Astrocyte of the spinal cord (primary cell): ENCODE results near the gene SMARCC1.
A peak's percentile ranks its signal among the peaks of the same experiment; 100 is the strongest.

Source experiments
- DNase-seq: peaks from one replicate; pipeline ENCODE4 v3.0.0; 2011; ENCODE audit warnings: low read depth, low spot score
- H3K4me3 ChIP-seq: 2 replicates; pipeline ENCODE4 v1.5.1; 2011; ENCODE audit warnings: low read depth, mild to moderate bottlenecking, low read length, moderate library complexity
- CTCF ChIP-seq: IDR thresholded peaks from 2 replicates; pipeline ENCODE4 v1.5.1; 2012; ENCODE audit warnings: low read depth, mild to moderate bottlenecking, low read length, inconsistent platforms
- in situ Hi-C: cut with HindIII; loops from 2 replicates; pipeline ENCODE4 v1.10.0; 2017; ENCODE audit warnings: low sequenced_read_pairs

The SMARCC1 gene

GRCh38 chr3:47681016-47681415 lies 100.7 kb downstream of the SMARCC1 start:
- no peak for DNase-seq
- no peak overlapping the region for H3K4me3 ChIP-seq
- in situ Hi-C loops = no loop called here
- TF ChIP-seq CTCF = no peak

DNA sequence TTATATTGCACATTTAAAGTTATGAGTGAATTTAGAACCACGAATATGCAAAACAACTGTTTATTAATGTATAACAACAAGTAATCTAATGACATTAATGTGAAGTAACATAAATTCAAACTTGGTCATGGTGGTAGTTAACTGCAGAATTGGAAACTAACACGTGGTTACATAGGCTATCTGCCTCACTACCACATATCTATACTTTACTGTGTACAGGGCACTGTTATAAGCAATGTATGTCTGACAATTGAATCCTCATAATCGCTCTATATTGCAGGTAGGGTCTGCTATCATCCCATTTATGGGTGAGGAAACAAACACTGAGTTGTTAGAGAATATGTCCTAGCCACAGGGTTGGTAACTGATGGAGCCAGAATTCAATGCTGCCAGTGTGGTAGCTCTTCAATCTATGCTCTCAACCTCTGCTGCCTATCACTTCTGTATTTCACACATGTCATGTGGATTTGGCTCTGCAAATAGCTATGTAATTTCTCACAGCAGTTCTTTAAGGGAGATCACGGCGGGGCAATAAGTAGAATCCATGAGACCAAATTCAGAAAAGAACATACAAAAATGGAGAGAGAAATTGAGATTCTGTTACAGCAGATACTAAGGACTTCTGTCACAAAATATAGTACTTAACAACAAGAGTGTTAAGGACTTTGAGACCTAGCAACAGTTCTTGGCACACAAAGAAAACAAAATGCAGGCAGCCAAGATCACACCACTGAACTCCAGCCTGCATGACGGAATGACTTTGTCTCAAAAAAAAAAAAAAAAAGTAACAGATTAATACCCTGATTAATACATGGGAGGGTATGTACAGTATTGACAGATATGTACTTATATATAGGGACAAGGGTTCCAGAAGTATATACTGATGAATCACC lies 103.0 kb downstream of the SMARCC1 start:
- no peak for DNase-seq
- in situ Hi-C loops = no loop called here
- no peak overlapping the region for H3K4me3 ChIP-seq
- TF ChIP-seq CTCF = no peak

- no peak for TF ChIP-seq CTCF
- in situ Hi-C loops = no loop called here
- peak; percentile 52 for DNase-seq
- H3K4me3 ChIP-seq = no peak overlapping the region
Measured at GRCh38 chr3:47669026-47669749, 112.5 kb downstream of the SMARCC1 start.

- in situ Hi-C loops = no loop called here
- no peak overlapping the region for H3K4me3 ChIP-seq
- DNase-seq = no peak
- no peak for TF ChIP-seq CTCF
Measured at GRCh38 chr3:47666118-47666517, 115.6 kb downstream of the SMARCC1 start.

- TF ChIP-seq CTCF = peak; percentile 30
- peak; percentile 15 for DNase-seq
- in situ Hi-C loops = no loop called here
- no peak overlapping the region for H3K4me3 ChIP-seq
Measured at GRCh38 chr3:47664519-47664918, 117.2 kb downstream of the SMARCC1 start.

GRCh38 chr3:47663630-47664240 lies 118.0 kb downstream of the SMARCC1 start:
- in situ Hi-C loops = no loop called here
- no peak overlapping the region for H3K4me3 ChIP-seq
- TF ChIP-seq CTCF = no peak
- DNase-seq = no peak
